Mesothelial cell of epicardium (in vitro differentiated cells): ENCODE results near the gene CADM1. TPM values are rescaled to one million over a fixed set of nuclear protein-coding genes. Genes with fewer than 3 reads are reported as not detected.

Source experiments
- DNase-seq, 2 experiments: peaks; one replicate each; pipeline ENCODE4 v3.0.0; 2021; ENCODE audit warnings: low spot score in 2 of 2; ENCODE audit not compliant: unreplicated experiment in 2 of 2
- H3K27ac Mint-ChIP-seq: 2 replicates; pipeline ENCODE4 v1.8.0; 2021; ENCODE audit warnings: mixed read lengths
- H3K27me3 Mint-ChIP-seq: 2 replicates; pipeline ENCODE4 v1.8.0; 2021; ENCODE audit warnings: low read depth, mixed read lengths
- H3K36me3 Mint-ChIP-seq: 2 replicates; pipeline ENCODE4 v1.8.0; 2021; ENCODE audit warnings: mixed read lengths
- H3K4me1 Mint-ChIP-seq: 2 replicates; pipeline ENCODE4 v1.8.0; 2021; ENCODE audit warnings: mixed read lengths
- H3K4me3 Mint-ChIP-seq: 2 replicates; pipeline ENCODE4 v1.8.0; 2021; ENCODE audit warnings: mild to moderate bottlenecking, moderate library complexity, mixed read lengths
- H3K9me3 Mint-ChIP-seq: 2 replicates; pipeline ENCODE4 v1.8.0; 2021; ENCODE audit warnings: mixed read lengths
- CTCF ChIP-seq: fragments of 200-600 bp; sonication (generic); IDR thresholded peaks from one replicate; pipeline ENCODE4 v1.5.0; 2021; ENCODE audit warnings: antibody characterized with exemption; ENCODE audit not compliant: unreplicated experiment
- total RNA-seq: library from RNA; stranded (reverse); gene quantifications from 3 replicates; pipeline ENCODE4 v1.2.1, GENCODE V29; 2021

CADM1 gene
- total RNA-seq, 1 donor from 2014 or later = 60.9 TPM

GRCh38 chr11:115126515-115127208, 377.6 kb downstream of the CADM1 start:
- Mint-ChIP-seq H3K27me3 (no peaks in the 10 kb centered on the region), H3K4me1 (peaks cover 16% of the 10 kb centered on the region), H3K27ac (no peak overlapping the region), H3K4me3 (no peak overlapping the region), H3K9me3 (peaks cover 7% of the 10 kb centered on the region), H3K36me3 (no peaks in the 10 kb centered on the region)
- no peak for TF ChIP-seq CTCF
- DNase-seq = no peak

GRCh38 chr11:115126092-115126491, 378.1 kb downstream of the CADM1 start:
- Mint-ChIP-seq H3K4me1 (peaks cover 18% of the 10 kb centered on the region), H3K36me3 (no peaks in the 10 kb centered on the region), H3K9me3 (peaks cover 7% of the 10 kb centered on the region), H3K27ac (no peak overlapping the region), H3K27me3 (no peaks in the 10 kb centered on the region), H3K4me3 (no peak overlapping the region)
- no peak for DNase-seq
- no peak for TF ChIP-seq CTCF

GRCh38 chr11:115124786-115125185, 379.4 kb downstream of the CADM1 start:
- Mint-ChIP-seq H3K9me3 (peaks cover 7% of the 10 kb centered on the region), H3K4me1 (peaks cover 12% of the 10 kb centered on the region), H3K27ac (no peak overlapping the region), H3K27me3 (peaks cover 1% of the 10 kb centered on the region), H3K36me3 (no peaks in the 10 kb centered on the region), H3K4me3 (no peak overlapping the region)
- DNase-seq = no peak
- TF ChIP-seq CTCF = no peak

GRCh38 chr11:115123641-115124040, 380.6 kb downstream of the CADM1 start:
- peaks cover 4% of the 10 kb centered on the region for H3K27me3 Mint-ChIP-seq
- no peak overlapping the region for H3K27ac Mint-ChIP-seq
- H3K4me1 Mint-ChIP-seq = peaks cover 3% of the 10 kb centered on the region

GRCh38 chr11:115122274-115122673, 381.9 kb downstream of the CADM1 start:
- no peak for TF ChIP-seq CTCF
- Mint-ChIP-seq H3K4me3 (no peak overlapping the region), H3K36me3 (no peaks in the 10 kb centered on the region), H3K4me1 (peaks cover 3% of the 10 kb centered on the region), H3K27me3 (peaks cover 4% of the 10 kb centered on the region), H3K9me3 (peaks cover 7% of the 10 kb centered on the region), H3K27ac (no peak overlapping the region)
- DNase-seq = no peak

More at GRCh38 chr11:115123641-115124040, 380.6 kb downstream of the CADM1 start:
- Mint-ChIP-seq H3K4me3 (no peak overlapping the region), H3K36me3 (no peaks in the 10 kb centered on the region), H3K9me3 (peaks cover 7% of the 10 kb centered on the region)
- TF ChIP-seq CTCF = no peak
- no peak for DNase-seq
